Testis (tissue), 2 donors: Measurements from ENCODE around the gene IREB2.

Experiments
- POLR2A ChIP-seq: fragments of 450-650 bp; IDR thresholded peaks from one replicate; pipeline ENCODE4 v1.6.1; 2017; ENCODE audit warnings: antibody characterized with exemption, mild to moderate bottlenecking, moderate library complexity
- TF ChIP-seq, protein P1 (sequence below), 3 experiments: fragments of 450-650 bp in 2 of 3; fragments of 200-600 bp in 1 of 3; sonication (generic) in 1 of 3; IDR thresholded peaks; one replicate each; pipeline ENCODE4 v1.5.1; 2016 to 2019; ENCODE audit warnings: antibody characterized with exemption in 3 of 3, mild to moderate bottlenecking in 2 of 3, moderate library complexity in 1 of 3

GRCh38 chr15:78537266-78537905, 99.4 kb downstream of the IREB2 start:
- TF ChIP-seq, protein P1, sequence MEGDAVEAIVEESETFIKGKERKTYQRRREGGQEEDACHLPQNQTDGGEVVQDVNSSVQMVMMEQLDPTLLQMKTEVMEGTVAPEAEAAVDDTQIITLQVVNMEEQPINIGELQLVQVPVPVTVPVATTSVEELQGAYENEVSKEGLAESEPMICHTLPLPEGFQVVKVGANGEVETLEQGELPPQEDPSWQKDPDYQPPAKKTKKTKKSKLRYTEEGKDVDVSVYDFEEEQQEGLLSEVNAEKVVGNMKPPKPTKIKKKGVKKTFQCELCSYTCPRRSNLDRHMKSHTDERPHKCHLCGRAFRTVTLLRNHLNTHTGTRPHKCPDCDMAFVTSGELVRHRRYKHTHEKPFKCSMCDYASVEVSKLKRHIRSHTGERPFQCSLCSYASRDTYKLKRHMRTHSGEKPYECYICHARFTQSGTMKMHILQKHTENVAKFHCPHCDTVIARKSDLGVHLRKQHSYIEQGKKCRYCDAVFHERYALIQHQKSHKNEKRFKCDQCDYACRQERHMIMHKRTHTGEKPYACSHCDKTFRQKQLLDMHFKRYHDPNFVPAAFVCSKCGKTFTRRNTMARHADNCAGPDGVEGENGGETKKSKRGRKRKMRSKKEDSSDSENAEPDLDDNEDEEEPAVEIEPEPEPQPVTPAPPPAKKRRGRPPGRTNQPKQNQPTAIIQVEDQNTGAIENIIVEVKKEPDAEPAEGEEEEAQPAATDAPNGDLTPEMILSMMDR (IDR thresholded peaks at IDR 0.05), result no peak
- TF ChIP-seq POLR2A, result no peak
